Spleen (tissue), 11 donors: ENCODE results near the gene SLC4A8. TPM values are rescaled to one million over a fixed set of nuclear protein-coding genes. Genes with fewer than 3 reads are reported as not detected.

Experiments used
- DNase-seq: peaks from one replicate; pipeline ENCODE4 v3.0.0-alpha.2; 2020
- H3K27ac ChIP-seq, 8 donors: fragments of 200-600 bp; sonication (generic) in 7 of 8; 1 replicate in 4 of 8; 2 replicates in 4 of 8; pipeline versions ENCODE4 v1.5.0 to v1.8.0; 2016 to 2021; ENCODE audit warnings: inconsistent platforms in 4 of 8, mild to moderate bottlenecking in 4 of 8, moderate library complexity in 1 of 8
- H3K27me3 ChIP-seq, 7 donors: fragments of 200-600 bp; sonication (generic) in 6 of 7; replicated peaks in 1 of 7; 1 replicate in 4 of 7; 2 replicates in 3 of 7; pipeline versions ENCODE4 v1.5.0 to v1.8.0; 2016 to 2021; ENCODE audit warnings: inconsistent platforms in 3 of 7, mild to moderate bottlenecking in 1 of 7
- H3K36me3 ChIP-seq, 6 donors: fragments of 200-600 bp; sonication (generic) in 5 of 6; 1 replicate in 4 of 6; 2 replicates in 2 of 6; pipeline versions ENCODE4 v1.5.0 to v1.8.0; 2016 to 2021; ENCODE audit warnings: inconsistent platforms in 2 of 6
- H3K4me1 ChIP-seq, 6 donors: fragments of 200-600 bp; sonication (generic) in 5 of 6; 1 replicate in 3 of 6; 2 replicates in 3 of 6; pipeline versions ENCODE4 v1.5.0 to v1.8.0; 2016 to 2021; ENCODE audit warnings: inconsistent platforms in 3 of 6
- H3K4me3 ChIP-seq, 8 donors: fragments of 200-600 bp; sonication (generic) in 7 of 8; 1 replicate in 4 of 8; 2 replicates in 4 of 8; pipeline versions ENCODE4 v1.5.0 to v1.8.0; 2016 to 2021; ENCODE audit warnings: inconsistent platforms in 4 of 8, mild to moderate bottlenecking in 4 of 8, moderate library complexity in 2 of 8
- H3K9me3 ChIP-seq, 8 donors: fragments of 200-600 bp; sonication (generic) in 7 of 8; 1 replicate in 4 of 8; 2 replicates in 4 of 8; pipeline versions ENCODE4 v1.5.0 to v1.8.0; 2016 to 2021; ENCODE audit warnings: inconsistent platforms in 4 of 8
- POLR2A ChIP-seq, 3 donors: fragments of 450-650 bp; IDR thresholded peaks; one replicate each; pipeline ENCODE4 v1.5.1; 2017; ENCODE audit warnings: antibody characterized with exemption in 3 of 3, mild to moderate bottlenecking in 1 of 3
- POLR2AphosphoS5 ChIP-seq, 3 donors: sonication (generic); formaldehyde crosslinking; IDR thresholded peaks; one replicate each; pipeline ENCODE4 v1.5.1; 2017; ENCODE audit warnings: antibody characterized with exemption in 3 of 3
- WGBS, 5 donors: extraction: QIAGEN DNeasy Blood & Tissue Kit in 3 of 5; methylation state at CpG; one replicate each; pipeline versions ENCODE4 v1.1.5 to v1.1.7; 2013 to 2018; 5-methylcytosine and 5-hydroxymethylcytosine counted together
- intact Hi-C: fragments of 100-400 bp; cut with DNase I; formaldehyde crosslinking; loops from one replicate; pipeline ENCODE4 v1.15.0; 2023; ENCODE audit warnings: low total_unique reads
- polyA plus RNA-seq, 3 donors: library from polyadenylated mRNA; stranded (reverse); fragments of 200-250 nt; gene quantifications; one replicate each; pipeline ENCODE4 v1.2.1, GENCODE V29; 2013
- total RNA-seq, 7 donors: library from RNA; depleted of rRNA in 3 of 7; stranded (reverse); fragments of >200 nt in 3 of 7; fragmentation: NEBNext Ultra II Directional in 4 of 7; extraction: Animal tissue kit (Norgen Biotek cat#: 25700) in 4 of 7; gene quantifications; one replicate each; pipeline versions ENCODE4 v1.1.0 to v1.2.1, GENCODE V29; 2016 to 2021
- TF ChIP-seq, protein P1 (sequence below), 11 experiments: fragments of 200-600 bp in 7 of 11; fragments of 450-650 bp in 4 of 11; sonication (generic) in 4 of 11; IDR thresholded peaks in 8 of 11; conservative IDR thresholded peaks in 3 of 11; 1 replicate in 7 of 11; 2 replicates in 4 of 11; pipeline versions ENCODE4 v1.4.0 to v1.8.0; 2016 to 2021; ENCODE audit warnings: antibody characterized with exemption in 11 of 11, inconsistent platforms in 4 of 11, mild to moderate bottlenecking in 1 of 11
- donor health status: healthy with polysubstance abuse.
- donor health status: DM: no; HTN: no; CAD: no; lungs with moderate emphysema.
- donor health status: DM: no; HTN: no; CAD: no.
- donor health status: Bipolar disorder and iron deficiency.
- donor health status: healthy.
- donor health status: DM: no; HTN: no; CAD: no.
- donor health status: DM: yes; HTN: yes; CAD: no.

SLC4A8 gene
- total and polyA plus RNA-seq, 10 donors = 0.88 to 9.7 (median 4.8) TPM

- H3K27me3 ChIP-seq = no peaks in the 10 kb centered on the region
- H3K36me3 ChIP-seq = no peaks in the 10 kb centered on the region
- no peak overlapping the region for H3K4me3 ChIP-seq
- DNase-seq = no peak
- H3K27ac ChIP-seq = no peak overlapping the region
- intact Hi-C loops = no loop called here
- TF ChIP-seq POLR2A (IDR thresholded peaks at IDR 0.05) = no peak
- 94 to 99% (median 96%) methylated on average over 3 of the region's 3 CpGs for WGBS, 5 donors
- no peaks in the 10 kb centered on the region for H3K9me3 ChIP-seq
- H3K4me1 ChIP-seq = peaks cover 0 to 20% (median 0%) of the 10 kb centered on the region in 6 donors
Measured at GRCh38 chr12:51404627-51405026, 20.0 kb upstream of the SLC4A8 start.

GRCh38 chr12:51405801-51406207, 18.8 kb upstream of the SLC4A8 start:
- no peak overlapping the region for H3K27ac ChIP-seq
- no peak for TF ChIP-seq POLR2AphosphoS5 (IDR thresholded peaks at IDR 0.05)
- TF ChIP-seq, protein P1, sequence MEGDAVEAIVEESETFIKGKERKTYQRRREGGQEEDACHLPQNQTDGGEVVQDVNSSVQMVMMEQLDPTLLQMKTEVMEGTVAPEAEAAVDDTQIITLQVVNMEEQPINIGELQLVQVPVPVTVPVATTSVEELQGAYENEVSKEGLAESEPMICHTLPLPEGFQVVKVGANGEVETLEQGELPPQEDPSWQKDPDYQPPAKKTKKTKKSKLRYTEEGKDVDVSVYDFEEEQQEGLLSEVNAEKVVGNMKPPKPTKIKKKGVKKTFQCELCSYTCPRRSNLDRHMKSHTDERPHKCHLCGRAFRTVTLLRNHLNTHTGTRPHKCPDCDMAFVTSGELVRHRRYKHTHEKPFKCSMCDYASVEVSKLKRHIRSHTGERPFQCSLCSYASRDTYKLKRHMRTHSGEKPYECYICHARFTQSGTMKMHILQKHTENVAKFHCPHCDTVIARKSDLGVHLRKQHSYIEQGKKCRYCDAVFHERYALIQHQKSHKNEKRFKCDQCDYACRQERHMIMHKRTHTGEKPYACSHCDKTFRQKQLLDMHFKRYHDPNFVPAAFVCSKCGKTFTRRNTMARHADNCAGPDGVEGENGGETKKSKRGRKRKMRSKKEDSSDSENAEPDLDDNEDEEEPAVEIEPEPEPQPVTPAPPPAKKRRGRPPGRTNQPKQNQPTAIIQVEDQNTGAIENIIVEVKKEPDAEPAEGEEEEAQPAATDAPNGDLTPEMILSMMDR (IDR thresholded peaks at IDR 0.05 in 8 of 11, conservative IDR thresholded peaks at IDR 0.05 in 3 of 11) = no peak
- no peak for TF ChIP-seq POLR2A (IDR thresholded peaks at IDR 0.05)

GRCh38 chr12:51406290-51406689, 18.3 kb upstream of the SLC4A8 start:
- intact Hi-C loops = no loop called here

More at GRCh38 chr12:51405801-51406207, 18.8 kb upstream of the SLC4A8 start:
- DNase-seq = no peak
- Histone ChIP-seq H3K4me1 (peaks cover 0 to 20% (median 0%) of the 10 kb centered on the region in 6 donors), H3K4me3 (no peak overlapping the region), H3K27me3 (no peaks in the 10 kb centered on the region), H3K36me3 (no peaks in the 10 kb centered on the region), H3K9me3 (no peaks in the 10 kb centered on the region)
- 93 to 99% (median 97%) methylated on average over 3 of the region's 3 CpGs for WGBS, 5 donors
- intact Hi-C loops = no loop called here

DNA sequence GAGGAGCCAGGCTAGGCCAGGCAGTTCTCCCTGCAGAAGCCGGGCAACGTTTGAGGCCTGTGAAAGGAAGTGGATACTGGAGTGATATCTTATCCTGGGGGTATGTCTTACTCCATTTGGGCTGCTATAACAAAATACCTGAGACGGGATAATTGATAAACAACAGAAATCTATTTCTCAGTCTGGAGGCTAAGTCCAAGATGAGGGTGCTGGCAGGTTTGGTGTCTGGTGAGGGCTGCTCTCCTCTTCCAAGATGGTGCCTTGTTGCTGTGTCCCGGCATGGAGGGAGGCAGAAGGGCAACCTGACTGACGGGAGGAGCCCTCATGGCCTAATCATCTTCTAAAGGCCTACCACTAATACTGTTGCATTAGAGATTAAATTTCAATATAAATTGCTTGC, 17.8 kb upstream of the SLC4A8 start:
- peaks cover 0 to 20% (median 0%) of the 10 kb centered on the region in 6 donors for H3K4me1 ChIP-seq

More at GRCh38 chr12:51406290-51406689, 18.3 kb upstream of the SLC4A8 start:
- TF ChIP-seq, protein P1 (IDR thresholded peaks at IDR 0.05 in 8 of 11, conservative IDR thresholded peaks at IDR 0.05 in 3 of 11) = no peak
- TF ChIP-seq POLR2AphosphoS5 (IDR thresholded peaks at IDR 0.05) (no peak), POLR2A (IDR thresholded peaks at IDR 0.05) (no peak)
- Histone ChIP-seq H3K4me3 (no peak overlapping the region), H3K4me1 (peaks cover 0 to 20% (median 0%) of the 10 kb centered on the region in 6 donors), H3K27ac (no peak overlapping the region), H3K9me3 (no peaks in the 10 kb centered on the region), H3K27me3 (no peaks in the 10 kb centered on the region), H3K36me3 (no peaks in the 10 kb centered on the region)
- WGBS, 5 donors = 78 to 88% (median 85%) methylated on average over 3 of the region's 3 CpGs
- DNase-seq = no peak

More for the DNA sequence above, 17.8 kb upstream of the SLC4A8 start:
- H3K4me3 ChIP-seq = no peak overlapping the region
- WGBS, 5 donors = 81 to 92% (median 87%) methylated on average over 5 of the region's 5 CpGs
- no peak for DNase-seq
- H3K27me3 ChIP-seq = no peaks in the 10 kb centered on the region
- H3K27ac ChIP-seq = no peak overlapping the region
- no peaks in the 10 kb centered on the region for H3K9me3 ChIP-seq
- no peak for TF ChIP-seq POLR2AphosphoS5 (IDR thresholded peaks at IDR 0.05)
- TF ChIP-seq, protein P1 (IDR thresholded peaks at IDR 0.05 in 8 of 11, conservative IDR thresholded peaks at IDR 0.05 in 3 of 11) = no peak
- no peak for TF ChIP-seq POLR2A (IDR thresholded peaks at IDR 0.05)
- H3K36me3 ChIP-seq = no peaks in the 10 kb centered on the region
- intact Hi-C loops = no loop called here
